K562 (cell line): ENCODE data around the gene CCDC88C. TPM values are rescaled to one million over a fixed set of nuclear protein-coding genes. Genes with fewer than 3 reads are reported as not detected.
"Not testable (repeated sequence)": the region's sequence is repeated elsewhere in the genome, so short reads cannot be mapped to it uniquely, and the experiment has no call there.

Source experiments
- ATAC-seq: fragments of 200-7000 bp; cut with Tn5 transposase; 3 replicates; pipeline ENCODE4 v1.9.1; 2020; ENCODE audit warnings: moderate library complexity
- BruUV-seq: library from RNA; stranded (reverse); fragments of 400-500 nt; replicated peaks from 2 replicates; lab custom pipeline; 2021; lab: Mats Ljungman, UMichigan
- CTCF ChIA-PET: fragments of 300-600 bp; formaldehyde crosslinking; extraction: SDS; loops from one replicate; lab custom pipeline; 2021; ENCODE audit warnings: low intra/inter-chr PET ratio; lab: Yijun Ruan, JAX
- POLR2A ChIA-PET: fragments of 300-600, 350-650 bp; sonication (Branson Sonifier 250); formaldehyde crosslinking; extraction: SDS; loops from one replicate; lab custom pipeline; 2021; ENCODE audit warnings: antibody characterized with exemption, inconsistent platforms; lab: Yijun Ruan, JAX
- DNase-seq, 4 experiments: peaks; one replicate each; pipeline versions ENCODE4 v3.0.0 to v3.0.0-alpha.2; 2011 to 2018; ENCODE audit warnings: low spot score in 3 of 4, mixed read lengths in 3 of 4; ENCODE audit errors: extremely low read depth in 1 of 4
- FAIRE-seq: peaks from 2 replicates; lab custom pipeline; 2011; peaks lifted over from hg19 to GRCh38; lab: Jason Lieb, UNC
- H2AFZ ChIP-seq: 2 replicates; pipeline ENCODE4 v1.6.0; 2011; ENCODE audit warnings: low read depth, low read length, control low read depth, inconsistent platforms
- H3K27ac ChIP-seq: fragments of 200-600 bp; 3 replicates; pipeline ENCODE4 v1.8.0; 2011; ENCODE audit warnings: low read depth, mild to moderate bottlenecking, control low read depth, inconsistent platforms, low read length, moderate library complexity, mixed read lengths; ENCODE audit errors: extremely low read depth
- H3K27me3 ChIP-seq, 2 experiments: fragments of 300-600 bp in 1 of 2; 2 replicates in 1 of 2; 3 replicates in 1 of 2; pipeline versions ENCODE4 v1.6.0 to v1.8.0; 2011; ENCODE audit warnings: inconsistent platforms in 2 of 2, low read length in 2 of 2, mild to moderate bottlenecking in 1 of 2, mixed read lengths in 1 of 2, moderate library complexity in 1 of 2; ENCODE audit not compliant: control insufficient read depth in 2 of 2, insufficient read depth in 2 of 2
- H3K36me3 ChIP-seq: fragments of 300-600 bp; 3 replicates; pipeline ENCODE4 v1.8.0; 2011; ENCODE audit warnings: mild to moderate bottlenecking, low read length, inconsistent platforms; ENCODE audit not compliant: control insufficient read depth, insufficient read depth
- H3K4me1 ChIP-seq, 2 experiments: fragments of 200-600 bp in 1 of 2; replicated peaks in 1 of 2; 2 replicates in 1 of 2; 3 replicates in 1 of 2; pipeline versions ENCODE4 v1.5.1 to v1.8.0; 2011; ENCODE audit warnings: inconsistent platforms in 2 of 2, low read length in 2 of 2, mild to moderate bottlenecking in 1 of 2, mixed read lengths in 1 of 2, moderate library complexity in 1 of 2; ENCODE audit not compliant: control insufficient read depth in 2 of 2, insufficient read depth in 2 of 2
- H3K4me2 ChIP-seq: 2 replicates; pipeline ENCODE4 v1.6.1; 2011; ENCODE audit warnings: low read length, control low read depth, inconsistent platforms, mixed read lengths; ENCODE audit not compliant: insufficient read depth
- H3K4me3 ChIP-seq: fragments of 200-600 bp; sonication (generic), shearing (Covaris generic); 2 replicates; pipeline ENCODE4 v1.5.1; 2016; ENCODE audit warnings: control low read depth, inconsistent platforms
- H3K79me2 ChIP-seq: fragments of 200-600 bp; 3 replicates; pipeline ENCODE4 v1.8.0; 2011; ENCODE audit warnings: low read length, inconsistent platforms; ENCODE audit not compliant: control insufficient read depth, insufficient read depth
- H3K9ac ChIP-seq, 2 experiments: 2 replicates each; pipeline versions ENCODE4 v1.6.0 to v1.6.1; 2011; ENCODE audit warnings: low read depth in 2 of 2, low read length in 2 of 2, control low read depth in 1 of 2, inconsistent platforms in 1 of 2, mild to moderate bottlenecking in 1 of 2, mixed read lengths in 1 of 2; ENCODE audit not compliant: insufficient read depth in 1 of 2
- H3K9me1 ChIP-seq: one replicate; pipeline ENCODE4 v1.6.0; 2011; ENCODE audit warnings: inconsistent platforms, mild to moderate bottlenecking, low read length, moderate library complexity; ENCODE audit not compliant: control insufficient read depth, insufficient read depth
- H3K9me3 ChIP-seq: replicated peaks from 2 replicates; pipeline ENCODE4 v1.5.1; 2011; ENCODE audit warnings: low read depth, low read length, inconsistent platforms; ENCODE audit not compliant: control insufficient read depth, insufficient read depth
- H4K20me1 ChIP-seq: replicated peaks from 2 replicates; pipeline ENCODE4 v1.6.1; 2011; ENCODE audit warnings: low read length, inconsistent platforms, mixed read lengths; ENCODE audit not compliant: control insufficient read depth, insufficient read depth
- ATF7 ChIP-seq: fragments of 450-650 bp; IDR thresholded peaks from 2 replicates; pipeline ENCODE4 v1.7.1; 2014; ENCODE audit warnings: mild to moderate bottlenecking, moderate library complexity
- EP400 ChIP-seq: fragments of 450-650 bp; IDR thresholded peaks from 2 replicates; pipeline ENCODE4 v1.6.1; 2017; ENCODE audit warnings: antibody characterized with exemption, mild to moderate bottlenecking, moderate library complexity
- MAFG ChIP-seq: fragments of 450-650 bp; conservative IDR thresholded peaks from 2 replicates; pipeline ENCODE4 v1.6.1; 2016; ENCODE audit warnings: missing genetic modification characterization, missing compliant biosample characterization
- MCM7 ChIP-seq, 2 experiments: fragments of 450-650 bp; IDR thresholded peaks; 2 replicates each; pipeline ENCODE4 v1.6.1; 2016 to 2018
- SMARCB1 ChIP-seq: IDR thresholded peaks from 2 replicates; pipeline ENCODE4 v1.6.1; 2011; ENCODE audit warnings: improper control_type of control experiment, low read depth; ENCODE audit not compliant: insufficient read length
- TGIF2 ChIP-seq: sonication (generic); formaldehyde crosslinking; IDR thresholded peaks from 2 replicates; pipeline ENCODE4 v1.8.1; 2022; ENCODE audit warnings: mild to moderate bottlenecking, missing genetic modification reagents, moderate library complexity
- ZFP36 ChIP-seq: fragments of 150-350 bp; IDR thresholded peaks from 2 replicates; pipeline ENCODE4 v1.6.1; 2018; ENCODE audit warnings: low read length, low read depth; ENCODE audit not compliant: partially characterized antibody
- ZNF589 ChIP-seq: fragments of 200-800 bp; sonication (Bioruptor generic); IDR thresholded peaks from 2 replicates; pipeline ENCODE4 v1.6.1; 2016; ENCODE audit warnings: low read depth, missing genetic modification characterization, missing compliant biosample characterization
- WGBS: fragments of 100-300 bp; shearing (Covaris generic); methylation state at CpG from one replicate; pipeline ENCODE4 v1.1.6; 2016; ENCODE audit warnings: low coverage, mixed read lengths; ENCODE audit not compliant: insufficient coverage; ENCODE audit errors: missing lambda C conversion rate; 5-methylcytosine and 5-hydroxymethylcytosine counted together
- in situ Hi-C: fragments of 300-500 bp; cut with MboI; formaldehyde crosslinking; loops from 4 replicates; pipeline ENCODE4 v1.15.0; 2018; ENCODE audit warnings: inconsistent platforms, mixed read lengths
- intact Hi-C: fragments of 100-400 bp; cut with micrococcal nuclease; formaldehyde crosslinking; loops from 2 replicates; pipeline ENCODE4 v1.14.2; 2022
- polyA plus RNA-seq, 8 experiments: library from polyadenylated mRNA; depleted of rRNA in 4 of 8; stranded (reverse) in 5 of 8; unstranded in 3 of 8; fragments of >200 nt; fragmentation: Nextera tagmentation in 2 of 8; fragmentation: Illumina TruSeq in 1 of 8; extraction: Ambion mirVana in 2 of 8; extraction: Trizol in 1 of 8; gene quantifications; 2 replicates each; pipeline versions ENCODE4 v1.2.1 to v1.2.3, GENCODE V29; 2011 to 2014; ENCODE audit warnings: inconsistent platforms in 1 of 8, missing spikeins in 1 of 8
- total RNA-seq, 7 experiments: library from RNA; depleted of rRNA in 6 of 7; stranded (reverse); fragments of >200 nt in 6 of 7; fragmentation: Illumina TruSeq in 2 of 7; extraction: Trizol in 2 of 7; gene quantifications; 2 replicates each; pipeline versions ENCODE4 v1.2.1 to v1.2.3, GENCODE V29; 2011 to 2021; ENCODE audit warnings: low replicate concordance in 1 of 7

CCDC88C gene
- total and polyA plus RNA-seq, 9 of the 15 experiments (the other 6 are each of a cell fraction or from before 2014, with no cell fraction given) = 0.62 to 22.5 (median 10.7) TPM

DNA sequence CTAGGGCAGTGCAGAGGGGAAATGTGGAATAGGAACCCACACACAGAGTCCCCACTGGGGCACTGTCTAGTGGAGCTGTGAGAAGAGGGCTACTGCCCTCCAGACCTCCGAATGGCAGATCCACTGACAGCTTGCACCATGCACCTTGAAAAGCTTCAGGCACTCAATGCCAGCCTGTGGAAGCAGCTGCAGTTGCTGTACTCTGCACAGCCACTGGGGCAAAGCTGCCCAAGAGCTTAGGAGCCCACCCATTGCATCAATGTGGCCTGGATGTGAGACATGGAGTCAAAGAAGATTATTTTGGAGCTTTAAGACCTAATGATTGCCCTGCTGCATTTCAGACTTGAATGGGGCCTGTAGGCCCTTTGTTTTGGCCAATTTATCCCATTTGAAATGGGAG, 21.7 kb upstream of the CCDC88C start:
- H3K79me2 ChIP-seq = peaks cover 6% of the 10 kb centered on the region; the same call in 1 of the 3 replicates
- H3K9me1 ChIP-seq = no peaks in the 10 kb centered on the region
- peaks cover 5% of the 10 kb centered on the region; the same call in 1 of the 3 replicates for H3K36me3 ChIP-seq
- no peak overlapping the region for H3K9ac ChIP-seq
- WGBS = 38% methylated on average over 1 of the region's 1 CpG
- no peak for TF ChIP-seq MAFG (tag)
- TF ChIP-seq MCM7 (IDR thresholded peaks at IDR 0.05) = no peak
- TF ChIP-seq, all 486 proteins: peak for 0
- ATAC-seq = no peak
- Histone ChIP-seq H4K20me1 (no peaks in the 10 kb centered on the region), H3K27ac (no peak overlapping the region), H3K4me1 (no peaks in the 10 kb centered on the region; a peak in 1 of 5 replicates), H3K9me3 (no peaks in the 10 kb centered on the region), H3K27me3 (no peaks in the 10 kb centered on the region), H3K4me2 (no peak overlapping the region), H2AFZ (no peak overlapping the region), H3K4me3 (no peak overlapping the region)
- BruUV-seq = no TSS peak
- intact Hi-C loops (no loop called here), in situ Hi-C loops (no loop called here)
- no peak for DNase-seq
- ChIA-PET POLR2A (no interaction called here), CTCF (no interaction called here)
- no peak for FAIRE-seq

DNA sequence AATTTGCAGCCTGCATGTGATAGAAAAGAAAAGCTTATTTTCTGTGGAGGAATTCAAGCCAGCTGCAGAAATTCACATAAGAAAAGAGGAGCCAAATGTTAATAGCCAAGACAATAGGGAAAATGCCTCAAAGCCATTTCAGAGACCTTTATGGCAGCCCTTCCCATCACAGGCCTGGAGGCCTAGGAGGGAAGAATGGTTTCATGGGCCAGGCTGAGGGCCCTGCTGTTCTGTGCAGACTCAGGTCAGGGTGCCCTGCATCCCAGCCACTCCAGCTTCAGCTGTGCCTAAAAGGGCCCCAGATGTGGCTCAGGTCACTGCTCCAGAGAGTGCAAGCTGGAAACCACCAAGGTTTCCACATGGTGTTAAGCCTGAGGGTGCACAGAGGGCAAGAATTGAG, 21.2 kb upstream of the CCDC88C start:
- Histone ChIP-seq H3K27me3 (no peaks in the 10 kb centered on the region), H3K4me3 (no peak overlapping the region), H3K9ac (no peak overlapping the region), H3K9me1 (no peaks in the 10 kb centered on the region), H3K79me2 (peaks cover 6% of the 10 kb centered on the region; the same call in 1 of the 3 replicates), H3K27ac (no peak overlapping the region), H3K36me3 (peaks cover 5% of the 10 kb centered on the region; the same call in 1 of the 3 replicates), H3K4me2 (no peak overlapping the region), H3K9me3 (no peaks in the 10 kb centered on the region), H4K20me1 (no peaks in the 10 kb centered on the region), H3K4me1 (no peaks in the 10 kb centered on the region; a peak in 1 of 5 replicates), H2AFZ (no peak overlapping the region)
- ATAC-seq (no peak), DNase-seq (no peak), FAIRE-seq (no peak)
- intact Hi-C loops (no loop called here), in situ Hi-C loops (no loop called here)
- BruUV-seq = no TSS peak
- POLR2A ChIA-PET = no interaction called here
- TF ChIP-seq ZFP36 (peak; percentile 58), EP400 (no peak), TGIF2 (no peak), ZNF589 (CRISPR knock-in tag) (no peak), SMARCB1 (no peak), ATF7 (no peak)
- CTCF ChIA-PET = no interaction called here

DNA sequence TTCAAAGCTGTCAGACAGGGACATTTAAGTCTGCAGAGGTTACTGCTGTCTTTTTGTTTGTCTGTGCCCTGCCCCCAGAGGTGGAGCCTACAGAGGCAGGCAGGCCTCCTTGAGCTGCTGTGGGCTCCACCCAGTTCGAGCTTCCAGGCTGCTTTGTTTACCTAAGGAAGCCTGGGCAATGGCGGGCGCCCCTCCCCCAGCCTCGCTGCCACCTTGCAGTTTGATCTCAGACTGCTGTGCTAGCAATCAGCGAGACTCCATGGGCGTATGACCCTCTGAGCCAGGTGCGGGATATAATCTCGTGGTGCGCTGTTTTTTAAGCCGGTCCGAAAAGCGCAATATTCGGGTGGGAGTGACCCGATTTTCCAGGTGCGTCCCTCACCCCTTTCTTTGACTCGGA, 18.6 kb upstream of the CCDC88C start:
- BruUV-seq = not testable (repeated sequence)

More for the DNA sequence above, 18.6 kb upstream of the CCDC88C start:
- 83% methylated on average over 2 of the region's 16 CpGs for WGBS
- H3K9ac ChIP-seq, CTCF ChIA-PET, H3K9me1 ChIP-seq, H4K20me1 ChIP-seq, POLR2A ChIA-PET, H3K9me3 ChIP-seq, H3K4me1 ChIP-seq, H3K36me3 ChIP-seq, FAIRE-seq, H3K27ac ChIP-seq, intact Hi-C loops, H3K79me2 ChIP-seq, in situ Hi-C loops, H3K4me2 ChIP-seq, ATAC-seq, H3K27me3 ChIP-seq, H3K4me3 ChIP-seq, H2AFZ ChIP-seq, DNase-seq: not testable (repeated sequence)
